VCaP (cell line): ENCODE measurements around the gene BTBD19.

Source experiments
- H3K27ac ChIP-seq: fragments of 450-650 bp; 2 replicates; pipeline ENCODE4 v1.5.1; 2017
- CTCF ChIP-seq: fragments of 450-650 bp; conservative IDR thresholded peaks from 2 replicates; pipeline ENCODE4 v1.5.1; 2017; ENCODE audit warnings: mild to moderate bottlenecking, moderate library complexity

The BTBD19 gene

GRCh38 chr1:44851308-44851707 lies 43.0 kb downstream of the BTBD19 start:
- H3K27ac ChIP-seq: no peak overlapping the region
- TF ChIP-seq CTCF: no peak

GRCh38 chr1:44853201-44853600 lies 44.9 kb downstream of the BTBD19 start:
- no peak overlapping the region for H3K27ac ChIP-seq
- TF ChIP-seq CTCF: no peak

- H3K27ac ChIP-seq: no peak overlapping the region
- no peak for TF ChIP-seq CTCF
Measured at GRCh38 chr1:44854970-44855369, 46.6 kb downstream of the BTBD19 start.

GRCh38 chr1:44855742-44856141 lies 47.4 kb downstream of the BTBD19 start:
- H3K27ac ChIP-seq: no peak overlapping the region

GRCh38 chr1:44857446-44857845 lies 49.1 kb downstream of the BTBD19 start:
- no peak for TF ChIP-seq CTCF
- no peak overlapping the region for H3K27ac ChIP-seq

More at GRCh38 chr1:44855742-44856141, 47.4 kb downstream of the BTBD19 start:
- TF ChIP-seq CTCF: no peak

GRCh38 chr1:44860331-44860730 lies 52.0 kb downstream of the BTBD19 start:
- TF ChIP-seq CTCF: no peak
- no peak overlapping the region for H3K27ac ChIP-seq

DNA sequence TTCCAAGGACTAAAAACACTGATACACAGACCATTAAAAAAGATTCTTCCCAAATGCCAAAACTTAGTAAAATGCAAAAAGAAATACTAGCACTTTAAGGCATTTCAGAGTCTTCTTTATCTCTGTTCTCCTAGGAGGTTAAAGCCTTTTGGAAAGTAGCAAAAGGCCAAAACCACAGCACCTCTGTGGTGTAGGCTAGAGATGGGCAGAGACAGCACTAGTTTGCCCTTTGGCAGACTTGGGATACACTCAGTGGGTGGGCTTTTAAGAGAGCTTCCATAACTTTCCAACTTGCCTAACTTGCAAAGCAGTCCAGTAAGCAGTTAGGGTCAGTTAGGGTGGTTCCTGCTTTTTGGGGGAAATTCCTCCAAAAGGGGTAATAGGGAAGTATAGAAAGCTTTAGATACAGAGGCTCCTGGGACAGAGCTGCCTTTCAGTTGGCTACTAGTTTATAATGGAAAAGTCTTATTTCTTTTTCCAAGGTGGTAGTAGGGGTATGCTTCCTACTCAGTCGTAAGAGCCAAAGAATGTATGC lies 52.6 kb downstream of the BTBD19 start:
- no peak overlapping the region for H3K27ac ChIP-seq
- TF ChIP-seq CTCF: no peak
